Measurements from ENCODE around the gene HAGHL. TPM values are rescaled to one million over a fixed set of nuclear protein-coding genes. Genes with fewer than 3 reads are reported as not detected.
A peak's percentile ranks its signal among the peaks of the same experiment; 100 is the strongest.
"Not testable (repeated sequence)": the region's sequence is repeated elsewhere in the genome, so short reads cannot be mapped to it uniquely, and the experiment has no call there.

The HAGHL gene
- polyA plus RNA-seq, 1 donor (not counting 4 experiments of a cell fraction or from before 2014, with no cell fraction given): 8.0 TPM

GRCh38 chr16:711548-712320 is 15.2 kb upstream of the HAGHL start:
- H3K27me3 ChIP-seq (ENCODE audit: control insufficient read depth, extremely low read depth, insufficient read depth, low read length): peaks cover 48% of the 10 kb centered on the region
- FAIRE-seq: no peak
- no peaks in the 10 kb centered on the region for H3K9me3 ChIP-seq (ENCODE audit: control insufficient read depth, low read depth, low read length)
- no peak overlapping the region for H2AFZ ChIP-seq (ENCODE audit: control insufficient read depth, low read length)
- no peak overlapping the region for H3K27ac ChIP-seq (ENCODE audit: control insufficient read depth, insufficient read depth, low read length)
- H3K4me2 ChIP-seq (ENCODE audit: control insufficient read depth, extremely low read depth, insufficient read depth, low read depth, low read length): peak overlapping the region; percentile 10
- peaks cover 6% of the 10 kb centered on the region for H4K20me1 ChIP-seq (ENCODE audit: control insufficient read depth, extremely low read depth, insufficient read depth, low read length)
- no peak for DNase-seq (ENCODE audit: low read depth, low spot score)
- peaks cover 20% of the 10 kb centered on the region for H3K4me1 ChIP-seq (ENCODE audit: control insufficient read depth, extremely low read depth, insufficient read depth, low read length)
- no peak overlapping the region for H3K4me3 ChIP-seq (ENCODE audit: control insufficient read depth in 2 of 3, extremely low read depth in 1 of 3, insufficient read depth in 2 of 3, low read depth in 1 of 3, low read length in 3 of 3)
- dilution Hi-C loops (cut with MboI; ENCODE audit: extremely low pct_ligation_motif_present, low sequenced_read_pairs): no loop called here
- H3K9me1 ChIP-seq (ENCODE audit: control insufficient read depth, extremely low read depth, insufficient read depth, low read length): no peaks in the 10 kb centered on the region
- no peaks in the 10 kb centered on the region for H3K36me3 ChIP-seq (ENCODE audit: control insufficient read depth in 2 of 2, extremely low read depth in 1 of 2, insufficient read depth in 2 of 2, low read length in 2 of 2)
- no peak overlapping the region for H3K9ac ChIP-seq (ENCODE audit: control insufficient read depth, extremely low read depth, insufficient read depth, low read length)
- H3K79me2 ChIP-seq (ENCODE audit: control insufficient read depth, insufficient read depth, low read length): peaks cover 5% of the 10 kb centered on the region
- no peak for TF ChIP-seq EZH2 (IDR thresholded peaks at IDR 0.05; ENCODE audit: low read length)
- peak; percentile 68 to 94 (median 92) for TF ChIP-seq CTCF (optimal IDR thresholded peaks at IDR 0.05 in 1 of 3, IDR thresholded peaks at IDR 0.05 in 1 of 3, conservative IDR thresholded peaks at IDR 0.05 in 1 of 3; ENCODE audit: extremely low read depth in 1 of 3, insufficient read depth in 2 of 3, low read length in 3 of 3)

GRCh38 chr16:712740-713250 is 14.1 kb upstream of the HAGHL start:
- peak; percentile 98 for DNase-seq (ENCODE audit: low read depth, low spot score)
- H2AFZ ChIP-seq (ENCODE audit: control insufficient read depth, low read length); H3K36me3 ChIP-seq (ENCODE audit: control insufficient read depth in 2 of 2, extremely low read depth in 1 of 2, insufficient read depth in 2 of 2, low read length in 2 of 2); H3K4me2 ChIP-seq (ENCODE audit: control insufficient read depth, extremely low read depth, insufficient read depth, low read depth, low read length); H3K27ac ChIP-seq (ENCODE audit: control insufficient read depth, insufficient read depth, low read length); H3K79me2 ChIP-seq (ENCODE audit: control insufficient read depth, insufficient read depth, low read length); H3K9me1 ChIP-seq (ENCODE audit: control insufficient read depth, extremely low read depth, insufficient read depth, low read length); H4K20me1 ChIP-seq (ENCODE audit: control insufficient read depth, extremely low read depth, insufficient read depth, low read length); H3K9ac ChIP-seq (ENCODE audit: control insufficient read depth, extremely low read depth, insufficient read depth, low read length); H3K9me3 ChIP-seq (ENCODE audit: control insufficient read depth, low read depth, low read length); dilution Hi-C loops (cut with MboI; ENCODE audit: extremely low pct_ligation_motif_present, low sequenced_read_pairs); H3K4me3 ChIP-seq (ENCODE audit: control insufficient read depth in 2 of 3, extremely low read depth in 1 of 3, insufficient read depth in 2 of 3, low read depth in 1 of 3, low read length in 3 of 3): not testable (repeated sequence)
- FAIRE-seq: peak; percentile 86
- H3K4me1 ChIP-seq (ENCODE audit: control insufficient read depth, extremely low read depth, insufficient read depth, low read length): peaks cover 20% of the 10 kb centered on the region
- peaks cover 38% of the 10 kb centered on the region for H3K27me3 ChIP-seq (ENCODE audit: control insufficient read depth, extremely low read depth, insufficient read depth, low read length)
- peak; percentile 51 to 60 (median 58) for TF ChIP-seq CTCF (optimal IDR thresholded peaks at IDR 0.05 in 1 of 3, IDR thresholded peaks at IDR 0.05 in 1 of 3, conservative IDR thresholded peaks at IDR 0.05 in 1 of 3; ENCODE audit: extremely low read depth in 1 of 3, insufficient read depth in 2 of 3, low read length in 3 of 3)

Data from keratinocyte (primary cell).